GM19438 (cell line): Measurements from ENCODE around the gene FBXO24.

Experiments
- ATAC-seq: cut with Tn5 transposase; IDR thresholded peaks from one replicate; pipeline ENCODE4 v1.9.1; 2021; ENCODE audit warnings: low read depth; ENCODE audit not compliant: unreplicated experiment

Gene FBXO24

DNA sequence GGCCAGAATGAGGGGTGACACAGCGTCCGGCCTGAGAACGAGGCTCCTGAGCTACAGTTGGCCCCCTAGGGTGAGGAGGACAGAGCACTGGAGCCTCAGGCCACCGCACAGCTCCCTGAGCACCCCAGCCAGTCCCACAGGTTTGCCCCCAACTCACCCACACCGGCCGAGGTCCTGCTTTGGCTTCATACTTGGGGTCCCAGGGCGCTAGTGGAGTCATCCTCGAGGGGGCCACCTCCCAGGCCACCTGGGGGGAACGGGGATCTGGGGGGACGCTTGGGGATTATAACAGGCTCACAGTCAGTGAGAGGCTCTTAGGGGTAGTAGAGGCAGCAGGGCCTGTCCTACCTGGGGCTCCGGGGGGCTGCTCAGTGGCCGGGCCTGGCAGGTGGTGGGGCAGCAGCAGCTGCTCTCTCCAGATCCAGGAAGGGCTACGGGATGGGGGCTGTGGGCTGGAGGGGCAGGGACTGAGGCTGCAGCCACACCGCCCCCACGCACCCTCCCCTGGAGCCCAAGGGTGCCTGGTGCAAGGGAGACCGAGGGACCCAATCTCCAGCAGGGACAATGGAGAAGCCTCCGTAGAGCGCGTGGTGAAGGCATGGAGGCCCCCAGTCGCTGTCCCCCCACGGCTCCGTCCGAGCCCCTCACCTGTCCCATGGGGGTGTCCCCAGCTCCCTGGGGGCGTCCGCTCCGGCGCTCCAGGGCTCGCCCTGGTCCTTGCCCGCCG is 13.0 kb upstream of the FBXO24 start:
- ATAC-seq = no peak

DNA sequence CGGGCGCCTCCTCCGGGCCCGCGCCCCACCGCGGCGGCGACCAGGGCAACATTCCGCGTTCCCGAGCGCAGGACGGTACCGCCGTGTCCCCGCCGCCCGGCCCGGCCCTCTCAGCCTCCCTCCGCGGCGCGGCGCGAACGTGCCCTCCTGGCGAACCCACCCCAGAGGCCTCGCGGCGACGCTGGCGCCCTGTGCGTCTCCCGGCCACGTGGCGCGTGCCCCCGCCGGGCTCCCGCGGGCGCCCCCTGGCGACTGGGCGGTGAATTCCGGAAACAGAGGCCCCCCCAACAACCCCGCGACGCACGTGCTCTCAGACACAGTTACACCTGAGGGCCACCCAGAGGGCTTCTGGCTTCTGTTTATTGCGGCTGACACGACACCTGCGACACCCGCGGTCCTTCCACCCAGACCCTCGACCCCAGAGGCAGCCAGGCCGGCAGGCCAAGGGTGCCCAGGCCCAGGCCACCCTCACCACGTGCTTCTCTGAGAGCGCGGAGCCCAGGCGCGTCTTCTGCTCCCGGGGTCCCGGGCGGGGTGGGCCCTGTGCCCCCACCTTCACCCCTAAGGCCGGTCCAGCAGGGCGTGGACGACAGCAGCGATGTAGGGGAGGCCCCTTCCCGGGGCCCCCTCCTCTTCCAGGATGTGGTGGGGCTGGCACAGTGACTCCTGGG is 12.3 kb upstream of the FBXO24 start, which contains the start of gene SAP25:
Gene SAP25 (minus strand): TSS at position 210 of the 671 bp plus-strand sequence. CDS start 158 bp downstream, at position 52.
- no peak for ATAC-seq

DNA sequence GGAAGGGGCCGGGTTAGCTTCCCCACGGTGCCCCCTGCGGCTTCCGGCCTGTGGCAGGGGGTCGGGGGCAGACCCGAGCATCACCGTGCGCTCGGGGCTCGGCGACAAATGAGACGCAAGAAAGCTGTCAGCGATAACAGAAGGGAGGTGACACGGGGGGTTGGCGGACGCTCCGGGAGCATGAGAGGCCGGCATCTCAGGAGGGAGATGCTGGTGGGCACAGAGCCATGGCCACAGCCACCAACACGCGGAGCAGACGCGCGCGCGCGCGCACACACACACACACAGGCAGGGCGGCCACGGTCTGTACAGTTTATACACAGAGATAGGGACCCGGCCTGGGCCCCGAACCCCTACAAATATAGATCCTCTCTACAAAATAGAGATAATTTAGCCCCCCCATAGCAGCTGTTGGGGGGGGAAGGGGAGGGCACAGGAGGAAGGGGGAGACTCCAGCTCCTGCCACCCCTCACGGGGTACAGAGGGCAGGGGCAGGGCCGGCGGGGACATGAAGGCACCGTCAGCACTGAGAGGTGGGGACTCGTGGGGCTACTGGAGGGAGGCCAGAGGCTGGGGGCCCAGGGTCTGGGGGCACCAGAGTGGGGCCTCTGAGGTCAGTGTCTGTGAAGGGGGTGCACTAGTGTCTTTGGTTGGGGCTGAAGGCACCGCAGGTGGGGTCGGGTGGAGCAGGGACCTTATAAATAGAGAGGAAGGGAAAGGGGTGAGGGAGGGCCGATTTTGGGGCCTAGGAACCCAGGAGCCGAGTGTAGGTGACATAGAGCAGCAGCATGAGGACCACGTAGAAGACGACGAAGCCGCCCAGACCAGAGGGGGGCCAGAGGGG is 11.5 kb upstream of the FBXO24 start:
- ATAC-seq = no peak

GRCh38 chr7:100575206-100575631 is 10.9 kb upstream of the FBXO24 start:
- no peak for ATAC-seq

DNA sequence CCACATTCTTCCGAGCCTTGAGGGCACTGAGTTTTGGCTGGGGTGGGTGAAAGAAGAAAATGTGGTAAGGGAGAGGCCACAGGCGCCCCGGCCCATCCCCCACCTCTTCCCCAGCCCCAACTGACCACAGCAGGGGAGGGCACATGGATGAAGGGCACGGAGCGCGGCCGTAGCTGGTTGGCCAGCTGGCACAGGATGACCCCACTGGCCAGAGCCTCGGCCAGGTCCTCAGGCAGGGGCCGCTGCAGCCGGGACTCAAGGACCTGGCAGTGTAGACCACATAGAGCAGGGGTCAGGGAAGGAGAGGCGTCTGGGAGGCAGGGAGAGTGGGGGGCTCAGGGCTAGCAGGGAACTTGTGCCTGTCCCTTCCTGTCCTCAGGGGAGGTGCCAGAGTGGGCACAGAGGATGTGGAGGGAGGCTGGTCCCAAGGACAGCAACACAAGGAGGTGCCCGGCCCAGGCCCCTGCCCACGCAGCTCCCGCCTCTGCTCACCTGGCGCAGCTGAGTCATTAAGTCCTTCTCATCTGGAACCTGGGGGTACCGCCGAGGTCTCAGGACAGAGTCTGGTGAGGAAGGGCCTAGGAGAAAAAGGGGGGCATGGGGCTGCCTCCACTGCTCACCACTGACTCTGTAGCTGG is 10.3 kb upstream of the FBXO24 start:
- ATAC-seq = no peak

- ATAC-seq = no peak
Observed at GRCh38 chr7:100576384-100576993, 9.6 kb upstream of the FBXO24 start.

DNA sequence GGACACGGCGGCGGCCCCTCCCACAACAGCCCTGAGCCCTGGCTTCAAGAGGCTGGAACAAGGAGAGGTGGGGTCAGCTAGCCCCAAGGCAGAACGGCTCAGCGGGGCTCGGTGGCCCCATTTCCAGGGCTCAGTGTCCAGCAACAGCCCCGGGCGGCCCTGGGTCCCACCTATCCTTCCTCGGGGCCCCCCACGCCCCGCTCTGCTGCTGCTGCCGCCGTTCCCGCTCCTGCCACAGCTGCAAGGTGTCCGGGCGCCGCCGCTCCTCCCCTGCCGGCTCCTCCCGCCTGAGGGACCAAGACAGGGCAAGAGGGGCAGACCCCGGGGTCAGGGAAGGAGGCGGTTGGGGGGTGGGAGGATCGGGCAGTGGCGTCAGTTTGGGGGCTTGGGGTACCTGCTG is 9.0 kb upstream of the FBXO24 start:
- ATAC-seq = no peak

- no peak for ATAC-seq
Observed at GRCh38 chr7:100577507-100577906, 8.6 kb upstream of the FBXO24 start.

GRCh38 chr7:100578246-100579183 is 7.6 kb upstream of the FBXO24 start:
- ATAC-seq = no peak

- no peak for ATAC-seq
Observed at GRCh38 chr7:100580466-100581283, 5.5 kb upstream of the FBXO24 start.

DNA sequence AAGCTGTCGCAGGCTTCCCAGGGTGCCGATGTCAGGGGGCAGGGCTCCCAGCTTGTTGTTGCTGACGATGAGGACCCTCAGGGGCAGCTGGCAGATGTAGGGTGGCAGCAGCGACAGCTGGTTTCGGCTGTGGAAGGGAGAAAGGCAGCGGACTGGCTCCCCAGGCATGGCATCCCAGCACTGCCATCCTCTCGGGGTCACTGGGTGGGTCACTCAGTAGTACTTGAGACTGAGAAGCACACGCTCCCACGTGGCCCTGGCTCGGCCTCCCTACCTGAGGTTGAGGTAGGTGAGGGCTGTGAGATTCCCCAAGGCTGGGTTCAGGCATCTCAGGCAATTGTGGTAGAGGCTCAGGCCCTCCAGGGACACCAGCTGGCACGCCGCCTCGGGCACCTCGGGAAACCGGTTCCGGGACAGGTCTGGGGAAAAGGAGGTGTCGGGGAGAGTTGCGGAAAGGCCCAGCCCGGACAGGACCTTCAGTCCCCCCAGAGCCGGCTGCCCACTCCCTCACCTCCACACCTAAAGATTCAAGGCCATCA is 4.0 kb upstream of the FBXO24 start:
- no peak for ATAC-seq

DNA sequence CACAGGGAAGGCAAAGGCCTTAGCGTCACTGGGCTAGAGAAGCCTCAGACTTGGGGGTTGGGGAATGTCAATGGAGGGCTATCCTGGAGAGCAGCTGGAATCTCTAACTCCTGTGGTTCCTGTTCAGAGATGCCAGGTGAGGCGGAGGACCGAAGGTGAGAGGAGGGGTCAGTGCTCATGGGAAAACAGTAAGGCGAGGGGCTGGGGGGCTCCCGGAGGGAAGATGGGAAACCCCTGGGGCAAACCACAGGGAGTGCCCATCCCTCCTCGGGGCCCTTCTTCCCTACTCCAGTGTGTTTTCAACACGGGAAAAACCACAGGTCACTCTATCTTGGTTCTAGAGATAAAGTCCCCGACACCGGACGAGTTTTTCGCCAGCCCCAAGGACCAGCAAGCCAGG is 3.5 kb upstream of the FBXO24 start:
- ATAC-seq = no peak

- no peak for ATAC-seq
Observed at GRCh38 chr7:100583132-100584053, 2.7 kb upstream of the FBXO24 start.

- ATAC-seq = no peak
Observed at GRCh38 chr7:100584054-100584682, 2.0 kb upstream of the FBXO24 start.

GRCh38 chr7:100584683-100585510 is 1.2 kb upstream of the FBXO24 start:
- ATAC-seq = no peak
